Activated B cell treated with CpG ODN at 0.5 μM for 24 hours (primary cell): ENCODE results near the gene STEAP3. TPM values are rescaled to one million over a fixed set of nuclear protein-coding genes. Genes with fewer than 3 reads are reported as not detected.

Experiments used
- ATAC-seq: fragments of 200-7000 bp; cut with Tn5 transposase; one replicate; pipeline ENCODE4 v1.10.0; 2021; ENCODE audit warnings: low read depth, mild to moderate bottlenecking, moderate library complexity
- CTCF ChIA-PET: fragments of 350-600 bp; sonication (Branson Sonifier 250); formaldehyde crosslinking; loops from one replicate; lab custom pipeline; 2021; ENCODE audit warnings: antibody characterized with exemption; lab: Charles Lee
- POLR2A ChIA-PET: fragments of 350-600 bp; sonication (Branson Sonifier 250); formaldehyde crosslinking; loops from one replicate; lab custom pipeline; 2021; ENCODE audit warnings: antibody characterized with exemption; lab: Charles Lee
- DNase-seq: peaks from one replicate; pipeline ENCODE4 v3.0.0; 2022
- H3K27ac Mint-ChIP-seq: one replicate; pipeline ENCODE4 v1.8.0; 2020; ENCODE audit warnings: mixed read lengths
- H3K27me3 Mint-ChIP-seq: one replicate; pipeline ENCODE4 v1.8.0; 2021; ENCODE audit warnings: mixed read lengths
- H3K36me3 Mint-ChIP-seq: one replicate; pipeline ENCODE4 v1.8.0; 2021; ENCODE audit warnings: low read depth, mixed read lengths
- H3K4me1 Mint-ChIP-seq: one replicate; pipeline ENCODE4 v1.8.0; 2021; ENCODE audit warnings: mixed read lengths
- H3K4me3 Mint-ChIP-seq: one replicate; pipeline ENCODE4 v1.8.0; 2020; ENCODE audit warnings: mild to moderate bottlenecking, mixed read lengths
- H3K9me3 Mint-ChIP-seq: one replicate; pipeline ENCODE4 v1.8.0; 2020; ENCODE audit warnings: mixed read lengths
- intact Hi-C: fragments of 100-400 bp; cut with micrococcal nuclease; formaldehyde crosslinking; loops from one replicate; pipeline ENCODE4 v1.15.1; 2024
- total RNA-seq: library from RNA; stranded (reverse); gene quantifications from 2 replicates; pipeline ENCODE4 v1.2.3, GENCODE V29; 2022
- TF ChIP-seq, protein P1 (sequence below): fragments of 200-600 bp; IDR thresholded peaks from one replicate; pipeline ENCODE4 v1.8.0; 2022; ENCODE audit warnings: antibody characterized with exemption, mild to moderate bottlenecking

Gene STEAP3
- total RNA-seq, 1 donor from 2014 or later = 1.1 TPM

DNA sequence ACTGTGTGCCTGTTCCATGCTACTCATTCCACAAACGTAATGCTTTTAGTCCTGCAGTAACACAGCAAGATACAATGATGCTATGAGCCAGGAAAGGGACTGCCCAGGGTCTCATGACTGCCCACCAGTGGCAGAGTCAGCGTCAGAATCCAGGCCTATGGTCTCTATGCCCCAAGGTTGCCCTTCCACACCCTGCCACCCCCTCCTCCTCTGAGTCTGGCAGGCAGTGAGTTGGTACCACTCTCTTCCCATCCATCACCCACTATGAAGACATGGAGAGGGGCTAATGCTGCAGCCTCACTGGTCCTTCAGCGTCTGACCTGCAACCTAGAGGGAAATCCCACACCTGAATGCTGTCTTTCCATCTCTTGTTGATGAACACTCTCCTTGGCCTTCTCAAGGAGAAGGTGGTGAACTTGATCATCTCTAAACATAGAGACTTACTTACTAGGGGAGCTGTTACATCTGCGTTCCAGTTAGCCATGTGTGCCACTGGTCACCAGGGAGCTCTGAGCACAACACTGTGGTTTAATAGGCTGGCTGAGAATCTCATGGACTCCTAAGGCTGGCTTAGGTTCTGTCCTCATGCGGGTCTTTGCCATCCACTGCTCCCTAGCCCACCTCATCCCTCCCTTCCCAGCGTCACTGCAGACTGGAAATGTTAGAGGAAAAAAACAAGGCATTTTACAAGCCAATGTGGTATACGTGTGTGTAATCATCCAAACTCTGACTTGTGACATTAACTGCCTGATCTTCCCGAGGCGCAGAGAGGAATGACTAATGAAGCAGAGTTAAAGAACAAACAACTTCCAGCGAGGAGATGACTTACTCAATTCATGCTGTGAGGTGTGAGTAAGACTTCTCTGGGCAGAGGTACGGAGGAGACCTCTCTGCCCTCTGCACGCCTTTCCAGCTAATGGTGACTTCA lies 28.8 kb downstream of the STEAP3 start:
- H3K4me1 Mint-ChIP-seq = no peaks in the 10 kb centered on the region
- no peak overlapping the region for H3K4me3 Mint-ChIP-seq
- H3K9me3 Mint-ChIP-seq = no peaks in the 10 kb centered on the region
- TF ChIP-seq, protein P1, sequence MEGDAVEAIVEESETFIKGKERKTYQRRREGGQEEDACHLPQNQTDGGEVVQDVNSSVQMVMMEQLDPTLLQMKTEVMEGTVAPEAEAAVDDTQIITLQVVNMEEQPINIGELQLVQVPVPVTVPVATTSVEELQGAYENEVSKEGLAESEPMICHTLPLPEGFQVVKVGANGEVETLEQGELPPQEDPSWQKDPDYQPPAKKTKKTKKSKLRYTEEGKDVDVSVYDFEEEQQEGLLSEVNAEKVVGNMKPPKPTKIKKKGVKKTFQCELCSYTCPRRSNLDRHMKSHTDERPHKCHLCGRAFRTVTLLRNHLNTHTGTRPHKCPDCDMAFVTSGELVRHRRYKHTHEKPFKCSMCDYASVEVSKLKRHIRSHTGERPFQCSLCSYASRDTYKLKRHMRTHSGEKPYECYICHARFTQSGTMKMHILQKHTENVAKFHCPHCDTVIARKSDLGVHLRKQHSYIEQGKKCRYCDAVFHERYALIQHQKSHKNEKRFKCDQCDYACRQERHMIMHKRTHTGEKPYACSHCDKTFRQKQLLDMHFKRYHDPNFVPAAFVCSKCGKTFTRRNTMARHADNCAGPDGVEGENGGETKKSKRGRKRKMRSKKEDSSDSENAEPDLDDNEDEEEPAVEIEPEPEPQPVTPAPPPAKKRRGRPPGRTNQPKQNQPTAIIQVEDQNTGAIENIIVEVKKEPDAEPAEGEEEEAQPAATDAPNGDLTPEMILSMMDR = no peak
- ATAC-seq (no peak), DNase-seq (no peak)
- intact Hi-C loops = no loop called here
- ChIA-PET POLR2A (no interaction called here), CTCF (no interaction called here)
- no peak overlapping the region for H3K27ac Mint-ChIP-seq
- no peaks in the 10 kb centered on the region for H3K27me3 Mint-ChIP-seq
- H3K36me3 Mint-ChIP-seq = no peaks in the 10 kb centered on the region

DNA sequence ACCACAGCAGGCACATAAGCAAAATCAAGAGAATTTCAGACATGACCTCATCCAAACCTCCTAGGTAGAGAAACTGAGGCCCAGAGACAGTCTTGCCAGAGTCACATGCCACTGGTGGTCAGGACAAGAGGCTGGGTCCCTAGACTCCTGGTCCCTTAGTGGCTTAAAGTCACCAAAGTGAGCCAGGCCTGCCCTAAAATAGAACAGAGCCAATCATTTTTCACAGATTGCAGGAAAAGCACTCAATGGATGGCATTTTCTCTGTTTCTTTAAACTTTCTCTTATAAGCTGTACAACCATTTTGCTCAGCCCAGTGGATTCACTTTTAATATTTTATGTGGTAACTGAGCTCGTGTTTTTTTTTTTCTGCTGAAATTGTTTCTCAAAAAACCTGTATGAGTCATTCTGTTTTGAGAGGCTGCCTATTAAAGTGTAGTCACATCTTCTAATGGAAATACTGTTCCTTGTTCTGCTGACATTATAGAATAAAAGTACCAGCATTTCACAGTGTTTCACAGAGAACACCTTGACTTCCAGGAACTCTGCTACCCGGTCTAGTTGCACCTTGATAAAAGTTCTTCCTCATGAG lies 29.6 kb downstream of the STEAP3 start:
- Mint-ChIP-seq H3K9me3 (no peaks in the 10 kb centered on the region), H3K4me1 (no peaks in the 10 kb centered on the region), H3K27me3 (no peaks in the 10 kb centered on the region), H3K4me3 (no peak overlapping the region), H3K27ac (no peak overlapping the region), H3K36me3 (no peaks in the 10 kb centered on the region)
- CTCF ChIA-PET = no interaction called here
- DNase-seq (no peak), ATAC-seq (no peak)
- intact Hi-C loops = no loop called here
- TF ChIP-seq, protein P1 = no peak
- POLR2A ChIA-PET = no interaction called here

DNA sequence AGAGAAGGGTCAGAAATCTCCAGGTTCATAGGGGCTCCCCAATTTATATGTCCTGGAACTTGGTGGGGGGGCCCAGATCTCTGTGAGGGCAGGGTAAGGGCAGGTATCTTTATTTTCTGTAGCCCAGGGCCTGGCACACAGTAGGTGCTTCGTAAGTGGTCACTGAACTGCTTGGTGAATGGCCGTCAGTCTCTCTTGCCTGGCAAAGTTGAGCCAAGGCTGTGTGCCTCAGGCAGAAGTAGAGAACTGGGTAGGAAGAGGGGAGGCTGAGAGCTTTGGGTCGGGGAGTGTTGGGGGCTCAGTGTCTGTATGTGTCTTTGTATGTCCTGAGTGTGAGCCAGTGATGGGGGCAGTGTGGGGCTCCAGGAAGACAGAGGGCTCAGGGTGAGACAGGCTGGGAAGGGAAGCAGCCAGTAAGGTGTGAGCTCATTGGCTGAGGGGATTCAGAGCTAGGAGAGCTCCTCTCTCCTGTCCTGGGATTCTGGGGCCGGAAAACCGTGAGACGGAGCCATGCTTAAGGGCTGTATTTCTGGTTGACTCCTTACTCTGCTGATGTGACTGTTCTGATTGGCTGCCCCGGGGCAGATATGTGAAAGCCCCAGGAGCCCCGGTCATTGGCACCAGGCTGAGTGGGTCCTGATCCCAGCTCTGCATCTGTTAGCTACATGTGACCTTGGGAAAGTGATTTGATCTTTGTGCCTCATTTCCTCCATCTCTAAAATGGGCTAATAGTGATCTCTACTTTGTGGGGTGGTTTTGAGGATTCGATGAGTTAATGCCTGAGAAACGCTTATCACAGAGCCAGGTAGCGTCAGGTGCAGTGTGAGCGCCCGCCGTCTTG lies 30.3 kb downstream of the STEAP3 start:
- H3K4me1 Mint-ChIP-seq = no peaks in the 10 kb centered on the region
- intact Hi-C loops = no loop called here
- TF ChIP-seq, protein P1 = no peak
- ChIA-PET POLR2A (no interaction called here), CTCF (no interaction called here)
- H3K36me3 Mint-ChIP-seq = no peaks in the 10 kb centered on the region
- no peak overlapping the region for H3K4me3 Mint-ChIP-seq
- no peak for DNase-seq
- no peaks in the 10 kb centered on the region for H3K27me3 Mint-ChIP-seq
- H3K27ac Mint-ChIP-seq = no peak overlapping the region
- ATAC-seq = no peak
- no peaks in the 10 kb centered on the region for H3K9me3 Mint-ChIP-seq

DNA sequence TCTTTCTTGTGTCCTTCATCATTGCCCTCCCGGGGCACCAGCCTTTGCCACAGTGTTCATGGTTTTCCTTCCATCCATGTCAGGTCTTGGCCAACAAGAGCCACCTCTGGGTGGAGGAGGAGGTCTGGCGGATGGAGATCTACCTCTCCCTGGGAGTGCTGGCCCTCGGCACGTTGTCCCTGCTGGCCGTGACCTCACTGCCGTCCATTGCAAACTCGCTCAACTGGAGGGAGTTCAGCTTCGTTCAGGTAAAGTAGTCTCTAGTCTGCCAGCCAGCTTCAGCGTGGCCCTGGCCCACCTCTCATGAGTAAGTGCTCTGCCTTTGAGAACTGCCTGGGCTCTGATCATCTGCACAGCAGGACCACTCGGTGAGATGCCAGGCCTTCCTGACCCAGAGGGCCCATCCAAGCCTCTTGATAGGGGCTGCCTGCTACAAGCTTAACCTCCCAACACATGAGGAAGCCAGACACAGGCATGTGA lies 31.0 kb downstream of the STEAP3 start:
- no peak overlapping the region for H3K27ac Mint-ChIP-seq
- no peaks in the 10 kb centered on the region for H3K4me1 Mint-ChIP-seq
- H3K9me3 Mint-ChIP-seq = no peaks in the 10 kb centered on the region
- ChIA-PET CTCF (no interaction called here), POLR2A (no interaction called here)
- ATAC-seq (no peak), DNase-seq (no peak)
- intact Hi-C loops = no loop called here
- no peaks in the 10 kb centered on the region for H3K27me3 Mint-ChIP-seq
- H3K4me3 Mint-ChIP-seq = no peak overlapping the region
- H3K36me3 Mint-ChIP-seq = no peaks in the 10 kb centered on the region
- TF ChIP-seq, protein P1 = no peak
